ENCODE results near the gene C5orf34.
"Not testable (repeated sequence)": the region's sequence is repeated elsewhere in the genome, so short reads cannot be mapped to it uniquely, and the experiment has no call there.

Gene C5orf34

GRCh38 chr5:43514816-43515677 lies at the start of gene C5orf34:
C5orf34 (minus strand) TSS chr5:43515148; CDS start chr5:43509339, 5,809 bp downstream.
- peak; percentile 99 for DNase-seq

- DNase-seq, result no peak
These were observed 49.4 kb upstream of the C5orf34 start for GRCh38 chr5:43564289-43564850.

GRCh38 chr5:43563321-43563720 lies 48.4 kb upstream of the C5orf34 start:
- no peak for DNase-seq

GRCh38 chr5:43561356-43561755 lies 46.4 kb upstream of the C5orf34 start:
- DNase-seq, result no peak

GRCh38 chr5:43560128-43560527 lies 45.2 kb upstream of the C5orf34 start:
- DNase-seq, result peak; percentile 14

GRCh38 chr5:43556857-43557542 lies 42.1 kb upstream of the C5orf34 start, which contains the start of gene PAIP1:
PAIP1 (minus strand) TSS chr5:43557077; CDS start chr5:43556846, 231 bp downstream.
- peak; percentile 92 for DNase-seq

GRCh38 chr5:43556607-43556856 lies 41.6 kb upstream of the C5orf34 start:
- not testable (repeated sequence) for DNase-seq

- DNase-seq, result peak; percentile 61
These were observed 41.1 kb upstream of the C5orf34 start for GRCh38 chr5:43555895-43556606.

- DNase-seq, result no peak
These were observed 39.5 kb upstream of the C5orf34 start for GRCh38 chr5:43554497-43554896.

GRCh38 chr5:43553381-43553780 lies 38.4 kb upstream of the C5orf34 start:
- DNase-seq, result no peak

GRCh38 chr5:43551731-43552130 lies 36.8 kb upstream of the C5orf34 start:
- DNase-seq, result no peak

- DNase-seq, result not testable (repeated sequence)
These were observed 34.3 kb upstream of the C5orf34 start for GRCh38 chr5:43549272-43549671.

- no peak for DNase-seq
These were observed 33.4 kb upstream of the C5orf34 start for GRCh38 chr5:43548358-43548757.

GRCh38 chr5:43547532-43547931 lies 32.6 kb upstream of the C5orf34 start:
- DNase-seq, result no peak

- no peak for DNase-seq
These were observed 28.5 kb upstream of the C5orf34 start for GRCh38 chr5:43543434-43543833.

- no peak for DNase-seq
These were observed 25.8 kb upstream of the C5orf34 start for GRCh38 chr5:43540746-43541145.

- DNase-seq, result no peak
These were observed 22.0 kb upstream of the C5orf34 start for GRCh38 chr5:43536972-43537371.

GRCh38 chr5:43533646-43534045 lies 18.7 kb upstream of the C5orf34 start:
- no peak for DNase-seq

GRCh38 chr5:43530648-43531047 lies 15.7 kb upstream of the C5orf34 start:
- no peak for DNase-seq

GRCh38 chr5:43523662-43524072 lies 8.7 kb upstream of the C5orf34 start:
- DNase-seq, result no peak

- no peak for DNase-seq
These were observed 5.7 kb upstream of the C5orf34 start for GRCh38 chr5:43520615-43521014.

GRCh38 chr5:43515678-43516048 lies 715 bp upstream of the C5orf34 start:
- DNase-seq, result no peak

GRCh38 chr5:43514471-43514815 lies 505 bp downstream of the C5orf34 start:
- no peak for DNase-seq

GRCh38 chr5:43514025-43514424 lies 923 bp downstream of the C5orf34 start:
- DNase-seq, result peak; percentile 17
